Measurements from ENCODE around the gene FAT4. TPM values are rescaled to one million over a fixed set of nuclear protein-coding genes. Genes with fewer than 3 reads are reported as not detected.

FAT4 gene
- total and polyA plus RNA-seq, 2 of the 8 experiments (the other 6 are each of a cell fraction or from before 2014, with no cell fraction given) = 1.3 to 5.3 TPM

GRCh38 chr4:125313989-125314667 is 627 bp upstream of the FAT4 start:
- no peak overlapping the region for H4K91ac ChIP-seq (replicated peaks; ENCODE audit: insufficient read length, low read length)
- TF ChIP-seq CHD1 (IDR thresholded peaks at IDR 0.05; ENCODE audit: low read depth, low read length) (no peak), HDAC6 (IDR thresholded peaks at IDR 0.05; ENCODE audit: low read depth, low read length) (no peak), POU5F1 (IDR thresholded peaks at IDR 0.05; ENCODE audit: low read depth, low read length) (no peak), SP4 (IDR thresholded peaks at IDR 0.05; ENCODE audit: low read length) (no peak), SRF (IDR thresholded peaks at IDR 0.05; ENCODE audit: low read depth, low read length) (no peak), RNF2 (IDR thresholded peaks at IDR 0.05; ENCODE audit: borderline replicate concordance, low read depth, low read length, missing control alignments, poor library complexity, severe bottlenecking) (no peak), ASH2L (IDR thresholded peaks at IDR 0.05; ENCODE audit: low read length) (no peak), TAF1 (IDR thresholded peaks at IDR 0.05; ENCODE audit: low read depth, low read length) (no peak), CBX5 (IDR thresholded peaks at IDR 0.05; ENCODE audit: low read depth, low read length) (no peak), SAP30 (IDR thresholded peaks at IDR 0.05; ENCODE audit: insufficient read depth, insufficient replicate concordance, low read length) (no peak), HDAC2 (IDR thresholded peaks at IDR 0.05; ENCODE audit: borderline replicate concordance in 1 of 2, low read depth in 2 of 2, low read length in 2 of 2) (no peak)
- TF ChIP-seq, protein P1, sequence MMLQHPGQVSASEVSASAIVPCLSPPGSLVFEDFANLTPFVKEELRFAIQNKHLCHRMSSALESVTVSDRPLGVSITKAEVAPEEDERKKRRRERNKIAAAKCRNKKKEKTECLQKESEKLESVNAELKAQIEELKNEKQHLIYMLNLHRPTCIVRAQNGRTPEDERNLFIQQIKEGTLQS (IDR thresholded peaks at IDR 0.05; ENCODE audit: insufficient read depth, low read depth, low read length) = no peak

More at GRCh38 chr4:125313989-125314667, 627 bp upstream of the FAT4 start:
- Histone ChIP-seq H3K36me3 (ENCODE audit: control insufficient read depth in 2 of 4, insufficient read depth in 4 of 4, low read length in 3 of 4) (no peaks in the 10 kb centered on the region), H3K27me3 (replicated peaks in 1 of 4; ENCODE audit: control insufficient read depth in 3 of 4, extremely low read depth in 1 of 4, insufficient read depth in 3 of 4, low read length in 3 of 4) (peaks cover 8 to 35% (median 28%) of the 10 kb centered on the region in 4 experiments), H3K9me3 (ENCODE audit: insufficient read depth in 2 of 2, low read depth in 1 of 2, low read length in 1 of 2) (no peaks in the 10 kb centered on the region), H4K8ac (ENCODE audit: extremely low read depth, insufficient read depth, low read length) (no peak overlapping the region), H2BK5ac (ENCODE audit: low read depth, low read length) (no peak overlapping the region), H3K27ac (ENCODE audit: low read depth, low read length) (no peak overlapping the region), H3K79me2 (ENCODE audit: control insufficient read depth in 1 of 2, insufficient read depth in 2 of 2, low read length in 2 of 2) (no peaks in the 10 kb centered on the region), H2AK5ac (ENCODE audit: low read depth, low read length) (no peak overlapping the region), H2BK12ac (ENCODE audit: low read depth, low read length) (peak overlapping the region; percentile 20; the same call in 1 of the 2 replicates), H3K4me1 (replicated peaks in 1 of 4; ENCODE audit: control insufficient read depth in 3 of 4, insufficient read depth in 4 of 4, low read length in 3 of 4) (peaks cover 5 to 17% (median 7%) of the 10 kb centered on the region in 4 experiments; a peak in 6 of 7 replicates), H2BK15ac (ENCODE audit: low read length) (no peak overlapping the region), H3K4ac (replicated peaks; ENCODE audit: insufficient read length, low read depth, low read length) (no peak overlapping the region), H3K4me3 (ENCODE audit: extremely low read depth in 1 of 4, insufficient read depth in 2 of 4, low read depth in 3 of 4, low read length in 4 of 4) (peak overlapping the region; percentile 48 to 96 (median 78); a peak in 5 of 8 replicates), H3K79me1 (ENCODE audit: low read depth, low read length) (no peaks in the 10 kb centered on the region; the same call in 1 of the 2 replicates), H4K20me1 (replicated peaks in 1 of 2; ENCODE audit: control insufficient read depth in 1 of 2, insufficient read depth in 2 of 2, low read length in 2 of 2) (peaks cover 3 to 8% of the 10 kb centered on the region in 2 experiments), H2AFZ (ENCODE audit: low read length) (no peak overlapping the region), H4K5ac (ENCODE audit: insufficient read length, low read depth, low read length) (no peak overlapping the region), H3K23ac (ENCODE audit: insufficient read length) (no peak overlapping the region), H3K4me2 (ENCODE audit: insufficient read depth in 1 of 2, low read depth in 2 of 2, low read length in 2 of 2) (peak overlapping the region; percentile 98 to 100), H3K23me2 (ENCODE audit: low read depth, low read length) (peaks cover 24% of the 10 kb centered on the region), H2BK120ac (replicated peaks; ENCODE audit: low read depth, low read length) (no peak overlapping the region), H3K18ac (ENCODE audit: extremely low read depth, low read length) (peak overlapping the region; percentile 83), H3K14ac (ENCODE audit: insufficient read length) (no peak overlapping the region), H2BK20ac (ENCODE audit: low read length) (0 out of 2 replicates have a peak overlapping the region, but pooled peaks have one; percentile 44), H3K9ac (replicated peaks in 1 of 4; ENCODE audit: extremely low read depth in 1 of 4, low read depth in 3 of 4, low read length in 3 of 4) (no peak overlapping the region), H3K56ac (replicated peaks; ENCODE audit: insufficient read length, low read depth, low read length) (no peak overlapping the region)
- FAIRE-seq = no peak
- peak in 1 of 2 experiments; percentile 50 for DNase-seq (ENCODE audit: low read depth in 1 of 2, low spot score in 2 of 2)
- ChIA-PET POLR2A (ENCODE audit: partially characterized antibody) (no interaction called here), CTCF (ENCODE audit: partially characterized antibody) (interaction anchor here (0.7 to 4.8 kb wide), 22 partner anchors 8 to 499 kb away, joined by 3 to 29 read pairs (median 4); no protein-coding TSS in a partner anchor)
- 7% methylated on average over 7 of the region's 7 CpGs; no CpG with 5 or more reads in 1 of the 2 experiments for WGBS, 2 experiments (ENCODE audit: extremely low coverage in 1 of 2, insufficient coverage in 1 of 2, insufficient read length in 1 of 2, insufficient replicate concordance in 2 of 2, low coverage in 1 of 2, low lambda C conversion rate in 2 of 2, missing lambda C conversion rate in 1 of 2)
